Left ventricle myocardium inferior (tissue), 1 donor: ENCODE data around the gene CUL9. TPM values are rescaled to one million over a fixed set of nuclear protein-coding genes. Genes with fewer than 3 reads are reported as not detected.

Experiments
- DNase-seq: peaks from one replicate; pipeline ENCODE4 v3.0.0-alpha.2; 2020
- H3K27ac ChIP-seq: fragments of 200-600 bp; replicated peaks from 2 replicates; pipeline ENCODE4 v1.8.0; 2021
- H3K27me3 ChIP-seq: fragments of 200-600 bp; 2 replicates; pipeline ENCODE4 v1.8.0; 2021; ENCODE audit warnings: low read depth
- H3K36me3 ChIP-seq: fragments of 200-600 bp; 2 replicates; pipeline ENCODE4 v1.8.0; 2021
- H3K4me1 ChIP-seq: fragments of 200-600 bp; 2 replicates; pipeline ENCODE4 v1.8.0; 2021
- H3K4me3 ChIP-seq: fragments of 200-600 bp; 2 replicates; pipeline ENCODE4 v1.8.0; 2021; ENCODE audit warnings: mild to moderate bottlenecking, moderate library complexity
- H3K9me3 ChIP-seq: fragments of 200-600 bp; replicated peaks from 2 replicates; pipeline ENCODE4 v1.8.0; 2021
- intact Hi-C: fragments of 100-400 bp; cut with micrococcal nuclease; formaldehyde crosslinking; loops from one replicate; pipeline ENCODE4 v1.11.0; 2022
- total RNA-seq: library from RNA; stranded (reverse); fragmentation: NEBNext Ultra II Directional; extraction: Animal tissue kit (Norgen Biotek cat#: 25700); gene quantifications from one replicate; pipeline ENCODE4 v1.2.1, GENCODE V29; 2021
- TF ChIP-seq, protein P1 (sequence below): fragments of 200-600 bp; IDR thresholded peaks from 2 replicates; pipeline ENCODE4 v1.8.0; 2021; ENCODE audit warnings: antibody characterized with exemption, mild to moderate bottlenecking, borderline replicate concordance
- donor health status: DM: no; HTN: yes; CAD: no; lungs with severe emphysema.

Gene CUL9
- total RNA-seq, 1 donor from 2014 or later, result 14.7 TPM

GRCh38 chr6:43180058-43180457, 1.9 kb upstream of the CUL9 start:
- no peak overlapping the region for H3K4me3 ChIP-seq
- TF ChIP-seq, protein P1, sequence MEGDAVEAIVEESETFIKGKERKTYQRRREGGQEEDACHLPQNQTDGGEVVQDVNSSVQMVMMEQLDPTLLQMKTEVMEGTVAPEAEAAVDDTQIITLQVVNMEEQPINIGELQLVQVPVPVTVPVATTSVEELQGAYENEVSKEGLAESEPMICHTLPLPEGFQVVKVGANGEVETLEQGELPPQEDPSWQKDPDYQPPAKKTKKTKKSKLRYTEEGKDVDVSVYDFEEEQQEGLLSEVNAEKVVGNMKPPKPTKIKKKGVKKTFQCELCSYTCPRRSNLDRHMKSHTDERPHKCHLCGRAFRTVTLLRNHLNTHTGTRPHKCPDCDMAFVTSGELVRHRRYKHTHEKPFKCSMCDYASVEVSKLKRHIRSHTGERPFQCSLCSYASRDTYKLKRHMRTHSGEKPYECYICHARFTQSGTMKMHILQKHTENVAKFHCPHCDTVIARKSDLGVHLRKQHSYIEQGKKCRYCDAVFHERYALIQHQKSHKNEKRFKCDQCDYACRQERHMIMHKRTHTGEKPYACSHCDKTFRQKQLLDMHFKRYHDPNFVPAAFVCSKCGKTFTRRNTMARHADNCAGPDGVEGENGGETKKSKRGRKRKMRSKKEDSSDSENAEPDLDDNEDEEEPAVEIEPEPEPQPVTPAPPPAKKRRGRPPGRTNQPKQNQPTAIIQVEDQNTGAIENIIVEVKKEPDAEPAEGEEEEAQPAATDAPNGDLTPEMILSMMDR, result no peak
- H3K27ac ChIP-seq, result no peak overlapping the region
- H3K36me3 ChIP-seq, result peaks cover 64% of the 10 kb centered on the region
- peaks cover 43% of the 10 kb centered on the region for H3K4me1 ChIP-seq
- no peak for DNase-seq
- intact Hi-C loops, result no loop called here
- H3K27me3 ChIP-seq, result no peaks in the 10 kb centered on the region
- no peaks in the 10 kb centered on the region for H3K9me3 ChIP-seq

GRCh38 chr6:43180985-43181384, 1.0 kb upstream of the CUL9 start:
- Histone ChIP-seq H3K9me3 (no peaks in the 10 kb centered on the region), H3K36me3 (peaks cover 64% of the 10 kb centered on the region), H3K27me3 (no peaks in the 10 kb centered on the region), H3K4me1 (peaks cover 33% of the 10 kb centered on the region), H3K27ac (peak overlapping the region; percentile 82), H3K4me3 (no peak overlapping the region)
- DNase-seq, result no peak
- intact Hi-C loops, result no loop called here
- TF ChIP-seq, protein P1, result no peak

DNA sequence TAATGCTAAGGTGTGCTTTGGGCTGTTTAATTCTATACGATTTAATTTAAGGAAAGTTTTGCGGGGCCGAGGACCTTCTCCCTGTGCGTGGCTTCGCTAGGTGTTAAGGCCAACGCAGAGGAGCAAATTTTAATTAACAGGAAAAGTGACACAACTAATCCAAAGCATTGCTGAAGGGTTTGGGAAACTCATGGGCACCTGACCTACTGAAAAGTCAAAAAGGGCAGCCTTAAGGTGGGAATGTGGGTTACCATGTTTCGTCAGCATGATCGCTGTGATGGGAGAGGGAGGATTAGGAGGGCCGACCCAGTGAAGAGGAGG, 415 bp upstream of the CUL9 start:
- peaks cover 29% of the 10 kb centered on the region for H3K4me1 ChIP-seq
- H3K27ac ChIP-seq, result peak overlapping the region; percentile 82
- H3K4me3 ChIP-seq, result peak overlapping the region; percentile 89
- no peaks in the 10 kb centered on the region for H3K27me3 ChIP-seq
- H3K9me3 ChIP-seq, result no peaks in the 10 kb centered on the region
- TF ChIP-seq, protein P1, result no peak
- intact Hi-C loops, result no loop called here
- no peak for DNase-seq
- H3K36me3 ChIP-seq, result peaks cover 64% of the 10 kb centered on the region

DNA sequence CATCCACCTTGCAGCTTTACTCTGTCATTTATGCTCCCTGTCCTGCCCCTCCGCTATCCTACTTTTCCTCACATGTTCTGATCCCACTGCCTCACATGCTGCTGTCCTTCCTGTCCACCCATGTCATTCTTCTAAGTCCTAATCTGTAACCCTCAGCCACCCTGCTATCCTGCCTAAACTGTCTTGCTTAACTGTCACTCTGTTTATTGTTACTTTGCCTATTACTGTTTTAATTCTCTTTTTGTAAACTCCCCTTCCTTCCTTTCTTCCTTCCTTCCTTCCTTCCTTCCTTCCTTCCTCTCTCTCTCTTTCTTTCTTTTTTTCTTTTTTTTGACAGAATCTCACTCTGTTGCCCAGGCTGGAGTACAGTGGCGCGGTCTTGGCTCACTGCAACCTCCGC, 1.4 kb downstream of the CUL9 start:
- intact Hi-C loops, result no loop called here
- DNase-seq, result no peak
- no peak overlapping the region for H3K27ac ChIP-seq
- H3K9me3 ChIP-seq, result no peaks in the 10 kb centered on the region
- H3K4me3 ChIP-seq, result peak overlapping the region; percentile 89
- peaks cover 29% of the 10 kb centered on the region for H3K4me1 ChIP-seq
- no peaks in the 10 kb centered on the region for H3K27me3 ChIP-seq
- peaks cover 65% of the 10 kb centered on the region for H3K36me3 ChIP-seq
- TF ChIP-seq, protein P1, result no peak

- H3K27me3 ChIP-seq, result no peaks in the 10 kb centered on the region
- DNase-seq, result no peak
- no peaks in the 10 kb centered on the region for H3K9me3 ChIP-seq
- H3K4me3 ChIP-seq, result no peak overlapping the region
- intact Hi-C loops, result no loop called here
- TF ChIP-seq, protein P1, result no peak
- peaks cover 65% of the 10 kb centered on the region for H3K36me3 ChIP-seq
- peaks cover 29% of the 10 kb centered on the region for H3K4me1 ChIP-seq
- no peak overlapping the region for H3K27ac ChIP-seq
Observed at GRCh38 chr6:43184268-43184985, 2.4 kb downstream of the CUL9 start.
